Kidney epithelial cell (primary cell): ENCODE results near the gene PTPRB. TPM values are rescaled to one million over a fixed set of nuclear protein-coding genes. Genes with fewer than 3 reads are reported as not detected.
"Not testable (repeated sequence)": the region's sequence is repeated elsewhere in the genome, so short reads cannot be mapped to it uniquely, and the experiment has no call there.

Experiments
- DNase-seq: peaks from one replicate; pipeline ENCODE4 v3.0.0-alpha.2; 2010; ENCODE audit warnings: low read depth
- H3K27me3 ChIP-seq: 2 replicates; pipeline ENCODE4 v1.6.0; 2011; ENCODE audit warnings: low read length; ENCODE audit not compliant: control insufficient read depth, insufficient read depth
- H3K36me3 ChIP-seq: 2 replicates; pipeline ENCODE4 v1.5.1; 2011; ENCODE audit warnings: low read length; ENCODE audit not compliant: control insufficient read depth, insufficient read depth
- H3K4me3 ChIP-seq: 2 replicates; pipeline ENCODE4 v1.5.1; 2011; ENCODE audit warnings: low read depth, mild to moderate bottlenecking, control low read depth, low read length
- total RNA-seq: library from RNA; depleted of rRNA; stranded (reverse); fragments of >200 nt; gene quantifications from 2 replicates; pipeline ENCODE4 v1.2.3, GENCODE V29; 2015
- TF ChIP-seq, protein P1 (sequence below): IDR thresholded peaks from 2 replicates; pipeline ENCODE4 v1.5.1; 2011; ENCODE audit warnings: mild to moderate bottlenecking, moderate library complexity, low read length, control low read depth, inconsistent platforms; ENCODE audit not compliant: insufficient read depth, poor library complexity, severe bottlenecking

Gene PTPRB
- total RNA-seq, 1 donor from 2014 or later = 4.5 TPM

DNA sequence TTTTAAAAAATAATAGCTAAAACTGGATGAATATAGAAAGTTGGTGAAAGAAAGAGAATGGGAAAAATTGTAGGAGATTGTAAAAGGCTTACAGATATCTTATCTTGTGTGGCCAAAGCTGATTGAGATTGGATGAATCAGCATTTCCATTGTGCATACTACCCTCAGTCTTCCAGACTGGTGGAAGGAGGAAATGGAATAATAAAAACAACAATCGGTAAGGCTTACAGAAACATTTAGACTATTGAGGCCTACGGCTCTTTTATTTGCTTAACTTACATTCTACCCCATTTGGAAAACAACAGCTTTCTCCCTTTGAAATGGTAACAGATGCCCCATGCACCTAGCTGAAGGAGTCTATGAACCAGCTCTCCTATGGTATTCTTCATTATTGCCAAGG lies 129.8 kb downstream of the PTPRB start:
- DNase-seq = no peak
- Histone ChIP-seq H3K4me3 (no peak overlapping the region), H3K36me3 (no peaks in the 10 kb centered on the region), H3K27me3 (no peaks in the 10 kb centered on the region)
- TF ChIP-seq, protein P1, sequence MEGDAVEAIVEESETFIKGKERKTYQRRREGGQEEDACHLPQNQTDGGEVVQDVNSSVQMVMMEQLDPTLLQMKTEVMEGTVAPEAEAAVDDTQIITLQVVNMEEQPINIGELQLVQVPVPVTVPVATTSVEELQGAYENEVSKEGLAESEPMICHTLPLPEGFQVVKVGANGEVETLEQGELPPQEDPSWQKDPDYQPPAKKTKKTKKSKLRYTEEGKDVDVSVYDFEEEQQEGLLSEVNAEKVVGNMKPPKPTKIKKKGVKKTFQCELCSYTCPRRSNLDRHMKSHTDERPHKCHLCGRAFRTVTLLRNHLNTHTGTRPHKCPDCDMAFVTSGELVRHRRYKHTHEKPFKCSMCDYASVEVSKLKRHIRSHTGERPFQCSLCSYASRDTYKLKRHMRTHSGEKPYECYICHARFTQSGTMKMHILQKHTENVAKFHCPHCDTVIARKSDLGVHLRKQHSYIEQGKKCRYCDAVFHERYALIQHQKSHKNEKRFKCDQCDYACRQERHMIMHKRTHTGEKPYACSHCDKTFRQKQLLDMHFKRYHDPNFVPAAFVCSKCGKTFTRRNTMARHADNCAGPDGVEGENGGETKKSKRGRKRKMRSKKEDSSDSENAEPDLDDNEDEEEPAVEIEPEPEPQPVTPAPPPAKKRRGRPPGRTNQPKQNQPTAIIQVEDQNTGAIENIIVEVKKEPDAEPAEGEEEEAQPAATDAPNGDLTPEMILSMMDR = no peak

DNA sequence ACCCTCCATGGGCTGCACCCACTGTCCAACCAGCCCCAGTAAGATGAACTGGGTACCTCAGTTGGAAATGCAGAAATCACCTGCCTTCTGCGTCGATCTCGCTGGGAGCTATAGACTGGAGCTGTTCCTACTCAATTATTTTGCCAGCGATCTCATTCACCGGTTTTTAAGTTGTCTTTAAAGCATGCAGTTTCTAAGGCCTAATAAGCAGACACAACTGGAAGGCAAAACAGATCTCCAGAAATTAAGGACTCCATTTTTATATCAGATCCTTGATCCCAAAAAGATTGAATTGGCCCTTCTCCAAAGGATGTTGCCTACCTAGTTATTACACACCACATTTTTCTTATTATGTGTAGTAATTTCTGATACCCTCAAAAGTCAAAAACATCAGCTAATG lies 139.7 kb downstream of the PTPRB start:
- no peak overlapping the region for H3K4me3 ChIP-seq
- no peaks in the 10 kb centered on the region for H3K36me3 ChIP-seq
- H3K27me3 ChIP-seq = no peaks in the 10 kb centered on the region
- TF ChIP-seq, protein P1 = no peak
- no peak for DNase-seq

DNA sequence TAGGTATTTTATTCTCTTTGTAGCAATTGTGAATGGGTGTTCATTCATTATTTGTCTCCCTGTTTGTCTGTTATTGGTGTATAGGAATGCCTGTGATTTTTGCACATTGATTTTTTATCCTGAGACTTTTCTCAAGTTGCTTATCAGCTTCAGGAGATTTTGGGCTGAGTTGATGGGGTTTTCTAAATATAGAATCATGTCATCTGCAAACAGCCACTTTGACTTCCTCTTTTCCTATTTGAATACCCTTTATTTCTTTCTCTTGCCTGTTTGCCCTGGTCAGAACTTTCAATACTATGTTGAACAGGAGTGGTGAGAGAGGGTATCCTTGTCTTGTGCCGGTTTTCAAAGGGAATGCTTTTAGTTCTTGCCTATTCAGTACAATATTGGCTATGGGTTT lies 144.3 kb downstream of the PTPRB start:
- DNase-seq, H3K36me3 ChIP-seq, H3K4me3 ChIP-seq, H3K27me3 ChIP-seq: not testable (repeated sequence)

DNA sequence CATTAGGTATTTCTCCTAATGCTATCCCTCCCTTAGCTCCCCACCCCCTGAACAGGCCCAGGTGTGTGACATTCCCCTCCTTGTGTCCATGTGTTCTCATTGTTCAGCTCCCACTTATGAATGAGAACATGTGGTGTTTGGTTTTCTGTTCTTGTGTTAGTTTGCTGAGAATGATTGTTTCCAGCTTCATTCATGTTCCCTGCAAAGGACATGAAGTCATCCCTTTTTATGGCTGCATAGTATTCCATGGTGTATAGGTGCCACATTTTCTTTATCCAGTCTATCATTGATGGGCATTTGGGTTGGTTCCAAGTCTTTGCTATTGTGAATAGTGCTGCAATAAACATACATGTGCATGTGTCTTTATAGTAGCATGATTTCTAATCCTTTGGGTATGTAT lies 146.3 kb downstream of the PTPRB start:
- H3K36me3 ChIP-seq, H3K4me3 ChIP-seq, DNase-seq, H3K27me3 ChIP-seq: not testable (repeated sequence)

DNA sequence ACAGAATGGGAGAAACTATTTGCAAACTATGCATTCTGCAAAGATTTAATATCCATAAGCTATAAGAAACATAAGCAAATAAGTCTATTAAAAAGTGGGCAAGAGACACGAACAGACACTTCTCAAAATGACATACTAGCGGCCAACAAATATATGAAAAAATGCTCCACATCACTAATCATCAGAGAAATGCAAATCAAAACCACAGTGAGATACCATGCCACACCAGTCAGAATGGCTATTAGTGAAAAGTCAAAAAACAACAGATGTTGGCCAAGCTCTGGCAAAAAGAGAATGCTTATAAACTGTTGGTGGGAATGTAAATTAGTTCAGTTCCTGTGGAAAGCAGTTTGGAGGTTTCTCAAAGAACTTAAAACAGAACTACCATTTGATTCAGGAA lies 149.8 kb downstream of the PTPRB start:
- no peaks in the 10 kb centered on the region for H3K36me3 ChIP-seq
- TF ChIP-seq, protein P1 = no peak
- no peaks in the 10 kb centered on the region for H3K27me3 ChIP-seq
- no peak overlapping the region for H3K4me3 ChIP-seq
- no peak for DNase-seq

DNA sequence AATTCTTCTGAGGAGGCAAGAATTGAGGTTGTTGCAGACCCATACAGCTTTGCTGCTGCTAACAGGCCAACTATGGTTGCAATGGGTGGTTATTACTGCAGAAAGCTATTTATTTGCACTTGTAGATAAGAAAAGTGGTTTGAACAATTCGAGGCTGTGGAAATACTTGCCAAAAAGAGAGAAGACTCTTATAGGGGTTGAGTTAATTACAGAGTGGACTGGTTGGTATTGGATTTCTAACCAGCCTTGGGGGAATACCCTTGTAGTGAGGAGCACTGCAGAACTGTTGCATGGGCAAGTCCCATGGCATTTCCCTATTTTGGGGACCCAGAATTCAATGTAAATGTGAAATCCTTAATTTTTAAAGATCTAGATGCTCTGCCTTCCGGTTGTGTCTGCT lies 150.6 kb downstream of the PTPRB start:
- DNase-seq = no peak

DNA sequence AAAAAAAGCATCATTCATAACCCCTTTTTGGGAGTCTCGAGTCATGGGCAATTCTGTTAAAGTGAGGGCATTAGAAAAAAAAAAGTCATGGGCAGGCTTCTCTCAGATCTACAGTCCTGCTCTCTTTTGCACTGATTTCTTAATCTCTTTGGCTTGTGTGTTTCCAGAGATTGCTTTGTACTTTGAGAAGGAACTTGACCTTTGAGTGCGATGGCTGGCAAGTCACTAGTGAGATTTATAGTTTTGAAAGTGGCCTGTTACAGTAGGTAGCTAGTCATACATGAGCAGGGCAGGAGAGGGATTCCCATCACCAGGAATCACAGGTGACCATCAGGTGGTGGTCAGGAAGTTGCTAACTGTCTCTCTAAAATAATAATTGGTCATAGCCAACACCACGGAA lies 151.5 kb downstream of the PTPRB start:
- DNase-seq = no peak
- no peaks in the 10 kb centered on the region for H3K27me3 ChIP-seq
- no peaks in the 10 kb centered on the region for H3K36me3 ChIP-seq
- TF ChIP-seq, protein P1 = no peak
- no peak overlapping the region for H3K4me3 ChIP-seq

More for the DNA sequence above, 150.6 kb downstream of the PTPRB start:
- TF ChIP-seq, protein P1 = no peak
- Histone ChIP-seq H3K36me3 (no peaks in the 10 kb centered on the region), H3K27me3 (no peaks in the 10 kb centered on the region), H3K4me3 (no peak overlapping the region)
